GM18520 (cell line): ENCODE measurements around the gene KCNK15.

Source experiments
- ATAC-seq: cut with Tn5 transposase; IDR thresholded peaks from one replicate; pipeline ENCODE4 v1.9.1; 2021; ENCODE audit not compliant: unreplicated experiment

KCNK15 gene

GRCh38 chr20:44714701-44715498, 30.8 kb upstream of the KCNK15 start, which contains the start of gene CCN5:
CCN5 (plus strand) TSS chr20:44715369; CDS start chr20:44715391, 22 bp downstream.
- ATAC-seq = no peak

- ATAC-seq = no peak
These were observed 30.0 kb upstream of the KCNK15 start for GRCh38 chr20:44715499-44716308.

GRCh38 chr20:44716309-44717106, 29.2 kb upstream of the KCNK15 start:
- ATAC-seq = no peak

GRCh38 chr20:44717986-44718385, 27.7 kb upstream of the KCNK15 start:
- ATAC-seq = no peak

- no peak for ATAC-seq
These were observed 25.8 kb upstream of the KCNK15 start for GRCh38 chr20:44719841-44720240.

GRCh38 chr20:44720621-44720996, 25.1 kb upstream of the KCNK15 start:
- ATAC-seq = no peak

GRCh38 chr20:44720997-44721784, 24.5 kb upstream of the KCNK15 start:
- no peak for ATAC-seq

- ATAC-seq = no peak
These were observed 23.9 kb upstream of the KCNK15 start for GRCh38 chr20:44721785-44722054.

- no peak for ATAC-seq
These were observed 22.7 kb upstream of the KCNK15 start for GRCh38 chr20:44722990-44723389.

- ATAC-seq = no peak
These were observed 22.3 kb upstream of the KCNK15 start for GRCh38 chr20:44723391-44723790.

GRCh38 chr20:44723798-44724362, 21.8 kb upstream of the KCNK15 start:
- no peak for ATAC-seq

GRCh38 chr20:44724423-44725091, 21.1 kb upstream of the KCNK15 start:
- ATAC-seq = no peak

GRCh38 chr20:44725837-44726236, 19.8 kb upstream of the KCNK15 start:
- ATAC-seq = no peak

- no peak for ATAC-seq
These were observed 18.6 kb upstream of the KCNK15 start for GRCh38 chr20:44727039-44727438.

GRCh38 chr20:44727651-44728050, 18.0 kb upstream of the KCNK15 start:
- no peak for ATAC-seq

GRCh38 chr20:44728801-44729443, 16.7 kb upstream of the KCNK15 start:
- ATAC-seq = no peak

- ATAC-seq = no peak
These were observed 15.2 kb upstream of the KCNK15 start for GRCh38 chr20:44730441-44730840.

- ATAC-seq = no peak
These were observed 14.0 kb upstream of the KCNK15 start for GRCh38 chr20:44731657-44732056.

GRCh38 chr20:44732327-44732726, 13.3 kb upstream of the KCNK15 start:
- no peak for ATAC-seq
